ENCODE data around the gene SMIM10L2A. TPM values are rescaled to one million over a fixed set of nuclear protein-coding genes. Genes with fewer than 3 reads are reported as not detected.

Gene SMIM10L2A
- total and polyA plus RNA-seq, 7 donors, result 0.08 to 0.58 (median 0.14) TPM

DNA sequence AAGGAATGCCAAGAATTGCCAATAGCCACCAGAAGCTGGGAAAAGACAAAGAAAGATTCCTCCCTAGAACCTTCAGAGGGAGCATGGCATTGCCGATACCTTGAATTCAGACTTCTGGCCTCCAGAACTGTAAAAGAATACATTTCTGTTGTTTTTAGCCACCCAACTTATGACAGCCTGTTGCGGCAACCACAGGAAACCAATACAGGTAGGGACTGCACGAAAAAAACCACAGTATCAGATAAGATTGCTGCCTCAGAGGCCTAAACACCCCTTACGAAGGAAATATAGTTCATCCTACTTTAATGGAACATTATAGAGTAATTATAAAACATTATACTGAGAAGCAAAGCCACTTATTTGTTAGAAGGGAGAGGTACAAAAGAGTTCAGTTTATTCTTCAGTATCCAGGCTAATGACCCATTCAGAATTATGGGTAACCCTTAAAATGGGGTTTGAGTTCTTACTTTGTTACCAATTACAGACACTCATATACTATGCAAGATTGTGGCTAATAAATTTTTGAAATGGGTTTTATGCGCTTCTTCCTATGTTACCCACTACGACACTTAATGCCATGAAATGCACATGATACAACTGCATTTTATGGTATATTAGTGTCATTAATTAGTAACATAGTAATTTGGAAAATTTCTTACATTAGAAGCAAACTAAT is 37.4 kb upstream of the SMIM10L2A start:
- H3K9me3 ChIP-seq, result no peaks in the 10 kb centered on the region
- no peak for ATAC-seq
- intact Hi-C loops (cut with DNase I), result no loop called here
- no peak overlapping the region for H3K27ac ChIP-seq
- TF ChIP-seq, protein P1, sequence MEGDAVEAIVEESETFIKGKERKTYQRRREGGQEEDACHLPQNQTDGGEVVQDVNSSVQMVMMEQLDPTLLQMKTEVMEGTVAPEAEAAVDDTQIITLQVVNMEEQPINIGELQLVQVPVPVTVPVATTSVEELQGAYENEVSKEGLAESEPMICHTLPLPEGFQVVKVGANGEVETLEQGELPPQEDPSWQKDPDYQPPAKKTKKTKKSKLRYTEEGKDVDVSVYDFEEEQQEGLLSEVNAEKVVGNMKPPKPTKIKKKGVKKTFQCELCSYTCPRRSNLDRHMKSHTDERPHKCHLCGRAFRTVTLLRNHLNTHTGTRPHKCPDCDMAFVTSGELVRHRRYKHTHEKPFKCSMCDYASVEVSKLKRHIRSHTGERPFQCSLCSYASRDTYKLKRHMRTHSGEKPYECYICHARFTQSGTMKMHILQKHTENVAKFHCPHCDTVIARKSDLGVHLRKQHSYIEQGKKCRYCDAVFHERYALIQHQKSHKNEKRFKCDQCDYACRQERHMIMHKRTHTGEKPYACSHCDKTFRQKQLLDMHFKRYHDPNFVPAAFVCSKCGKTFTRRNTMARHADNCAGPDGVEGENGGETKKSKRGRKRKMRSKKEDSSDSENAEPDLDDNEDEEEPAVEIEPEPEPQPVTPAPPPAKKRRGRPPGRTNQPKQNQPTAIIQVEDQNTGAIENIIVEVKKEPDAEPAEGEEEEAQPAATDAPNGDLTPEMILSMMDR (IDR thresholded peaks at IDR 0.05), result no peak
- no peaks in the 10 kb centered on the region for H3K27me3 ChIP-seq (ENCODE audit: insufficient read depth in 3 of 3, low read length in 2 of 3)
- H3K4me3 ChIP-seq, result no peak overlapping the region
- H3K36me3 ChIP-seq (ENCODE audit: insufficient read depth in 1 of 2, low read depth in 1 of 2), result no peaks in the 10 kb centered on the region
- WGBS, 3 donors, result 81 to 87% (median 83%) methylated on average over 6 of the region's 6 CpGs
- DNase-seq, result no peak
- H3K4me1 ChIP-seq, result no peaks in the 10 kb centered on the region

DNA sequence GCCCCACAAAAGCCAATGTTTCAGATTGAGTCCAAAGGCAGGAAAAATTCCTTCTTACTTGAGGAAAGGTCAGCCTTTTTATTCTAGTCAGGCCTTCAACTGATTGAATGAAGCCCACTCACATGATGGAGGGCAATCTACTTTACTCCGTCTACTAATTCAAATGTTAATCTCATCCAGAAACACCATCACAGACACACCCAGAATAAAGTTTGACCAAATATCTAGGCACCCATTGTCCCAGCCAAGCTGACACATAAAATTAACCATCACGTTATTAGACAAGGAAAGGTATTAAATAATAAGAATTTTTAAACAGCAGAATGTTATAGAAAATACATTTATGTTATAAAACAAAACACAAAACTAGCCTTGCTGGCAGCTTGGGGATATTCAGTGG is 32.9 kb upstream of the SMIM10L2A start:
- DNase-seq (no peak), ATAC-seq (no peak)
- WGBS, 3 donors, result 52 to 73% (median 71%) methylated on average over 2 of the region's 2 CpGs
- Histone ChIP-seq H3K27ac (no peak overlapping the region), H3K36me3 (ENCODE audit: insufficient read depth in 1 of 2, low read depth in 1 of 2) (no peaks in the 10 kb centered on the region), H3K9me3 (no peaks in the 10 kb centered on the region), H3K4me1 (no peaks in the 10 kb centered on the region), H3K4me3 (no peak overlapping the region), H3K27me3 (ENCODE audit: insufficient read depth in 3 of 3, low read length in 2 of 3) (no peaks in the 10 kb centered on the region)
- intact Hi-C loops (cut with DNase I), result no loop called here
- TF ChIP-seq, protein P1 (IDR thresholded peaks at IDR 0.05), result no peak

DNA sequence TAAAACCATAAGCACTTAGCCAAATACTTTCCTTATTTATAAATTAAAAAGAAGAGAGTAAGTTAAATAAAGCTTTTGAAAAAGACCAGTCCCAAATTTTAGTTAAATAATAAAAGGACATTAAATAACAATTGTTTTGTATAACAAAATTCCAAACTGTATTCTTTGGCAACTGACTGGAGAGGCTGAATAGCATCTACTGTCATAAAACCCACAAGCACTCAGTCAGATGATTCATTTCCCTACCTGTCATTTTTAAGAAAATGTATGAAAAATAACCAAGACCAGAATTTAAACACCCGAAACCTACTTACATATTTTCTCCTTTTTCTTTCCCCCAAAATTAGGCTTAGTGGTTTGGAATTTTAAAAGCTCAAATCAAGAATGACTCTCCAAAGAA is 32.5 kb upstream of the SMIM10L2A start:
- no peaks in the 10 kb centered on the region for H3K36me3 ChIP-seq (ENCODE audit: insufficient read depth in 1 of 2, low read depth in 1 of 2)
- H3K4me1 ChIP-seq, result no peaks in the 10 kb centered on the region
- no peaks in the 10 kb centered on the region for H3K9me3 ChIP-seq
- TF ChIP-seq, protein P1 (IDR thresholded peaks at IDR 0.05), result no peak
- DNase-seq, result no peak
- intact Hi-C loops (cut with DNase I), result no loop called here
- WGBS, 3 donors, result 70 to 89% (median 88%) methylated on average over 1 of the region's 1 CpG
- H3K27ac ChIP-seq, result no peak overlapping the region
- H3K4me3 ChIP-seq, result no peak overlapping the region
- no peak for ATAC-seq
- no peaks in the 10 kb centered on the region for H3K27me3 ChIP-seq (ENCODE audit: insufficient read depth in 3 of 3, low read length in 2 of 3)

DNA sequence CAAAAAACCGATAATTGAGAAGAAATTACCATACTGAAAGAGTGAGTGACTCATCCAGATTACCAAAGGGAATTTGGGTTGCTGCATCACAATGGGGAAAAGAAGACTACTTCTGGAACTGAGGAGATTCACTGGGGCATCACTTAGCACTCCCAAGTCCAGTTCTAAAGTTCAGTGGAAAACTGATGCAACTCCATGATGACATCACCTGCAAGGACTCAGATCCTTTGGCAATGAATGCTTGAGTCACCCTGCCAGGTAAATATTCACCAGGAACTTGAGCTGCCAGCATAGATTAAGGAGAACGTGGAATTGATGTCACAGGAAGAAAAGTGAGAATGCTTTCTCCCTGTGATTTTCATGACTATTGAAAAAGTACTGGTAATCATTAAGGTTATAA is 32.0 kb upstream of the SMIM10L2A start:
- no peaks in the 10 kb centered on the region for H3K27me3 ChIP-seq (ENCODE audit: insufficient read depth in 3 of 3, low read length in 2 of 3)
- no peak overlapping the region for H3K4me3 ChIP-seq
- ATAC-seq (no peak), DNase-seq (no peak)
- intact Hi-C loops (cut with DNase I), result no loop called here
- H3K36me3 ChIP-seq (ENCODE audit: insufficient read depth in 1 of 2, low read depth in 1 of 2), result no peaks in the 10 kb centered on the region
- H3K27ac ChIP-seq, result no peak overlapping the region
- H3K4me1 ChIP-seq, result no peaks in the 10 kb centered on the region
- TF ChIP-seq, protein P1 (IDR thresholded peaks at IDR 0.05), result no peak
- no peaks in the 10 kb centered on the region for H3K9me3 ChIP-seq
- WGBS, 3 donors, result 27 to 47% (median 46%) methylated on average over 2 of the region's 2 CpGs

DNA sequence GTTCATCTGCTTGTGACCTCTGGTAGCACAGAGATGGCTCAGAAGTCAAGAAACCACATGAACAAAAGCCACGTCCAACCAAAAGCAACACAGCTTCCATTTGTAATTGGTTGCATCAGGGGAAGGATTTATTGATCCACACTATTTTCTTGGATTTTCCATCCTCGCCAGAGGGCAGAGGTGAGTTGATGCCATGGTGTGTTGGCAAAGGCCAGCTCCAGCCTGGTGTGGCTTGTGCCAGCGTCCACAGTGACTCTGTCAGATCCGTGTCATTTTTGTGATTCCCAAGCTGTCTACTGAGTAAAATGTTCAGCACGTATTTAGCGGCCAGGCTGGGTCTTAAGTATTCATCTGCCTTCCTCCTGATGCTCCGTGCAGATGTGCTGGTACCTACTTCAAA is 30.0 kb upstream of the SMIM10L2A start:
- H3K27ac ChIP-seq, result no peak overlapping the region
- H3K4me1 ChIP-seq, result no peaks in the 10 kb centered on the region
- no peaks in the 10 kb centered on the region for H3K36me3 ChIP-seq (ENCODE audit: insufficient read depth in 1 of 2, low read depth in 1 of 2)
- H3K27me3 ChIP-seq (ENCODE audit: insufficient read depth in 3 of 3, low read length in 2 of 3), result no peaks in the 10 kb centered on the region
- DNase-seq (no peak), ATAC-seq (no peak)
- H3K9me3 ChIP-seq, result no peaks in the 10 kb centered on the region
- no peak overlapping the region for H3K4me3 ChIP-seq
- WGBS, 3 donors, result 73 to 90% (median 85%) methylated on average over 7 of the region's 7 CpGs
- intact Hi-C loops (cut with DNase I), result no loop called here
- TF ChIP-seq, protein P1 (IDR thresholded peaks at IDR 0.05), result no peak

Measured in psoas muscle (tissue), 8 donors.